Effector memory CD4-positive, alpha-beta T cell (primary cell): ENCODE results near the gene NXN.

Experiments used
- DNase-seq, 3 donors: peaks; one replicate each; pipeline ENCODE4 v3.0.0-alpha.2; 2020
- H3K27ac ChIP-seq: 2 replicates; pipeline ENCODE4 v1.7.0; 2013; ENCODE audit warnings: mild to moderate bottlenecking, low read length, moderate library complexity; ENCODE audit not compliant: insufficient read depth, poor library complexity, severe bottlenecking
- H3K27me3 ChIP-seq: replicated peaks from 2 replicates; pipeline ENCODE4 v1.7.0; 2013; ENCODE audit warnings: mild to moderate bottlenecking, low read length; ENCODE audit not compliant: insufficient read depth, control insufficient read depth, poor library complexity, severe bottlenecking
- H3K36me3 ChIP-seq: 2 replicates; pipeline ENCODE4 v1.7.0; 2013; ENCODE audit warnings: mild to moderate bottlenecking, low read length, moderate library complexity; ENCODE audit not compliant: control insufficient read depth, insufficient read depth
- H3K4me1 ChIP-seq: 2 replicates; pipeline ENCODE4 v1.7.0; 2013; ENCODE audit warnings: low read length, mild to moderate bottlenecking; ENCODE audit not compliant: control insufficient read depth, insufficient read depth, poor library complexity, severe bottlenecking
- H3K4me3 ChIP-seq: 2 replicates; pipeline ENCODE4 v1.7.0; 2013; ENCODE audit warnings: low read length, low read depth, mild to moderate bottlenecking; ENCODE audit not compliant: insufficient read depth, poor library complexity, severe bottlenecking
- H3K9me3 ChIP-seq: 2 replicates; pipeline ENCODE4 v1.7.0; 2013; ENCODE audit warnings: mild to moderate bottlenecking, low read length, moderate library complexity; ENCODE audit not compliant: control insufficient read depth

NXN gene

DNA sequence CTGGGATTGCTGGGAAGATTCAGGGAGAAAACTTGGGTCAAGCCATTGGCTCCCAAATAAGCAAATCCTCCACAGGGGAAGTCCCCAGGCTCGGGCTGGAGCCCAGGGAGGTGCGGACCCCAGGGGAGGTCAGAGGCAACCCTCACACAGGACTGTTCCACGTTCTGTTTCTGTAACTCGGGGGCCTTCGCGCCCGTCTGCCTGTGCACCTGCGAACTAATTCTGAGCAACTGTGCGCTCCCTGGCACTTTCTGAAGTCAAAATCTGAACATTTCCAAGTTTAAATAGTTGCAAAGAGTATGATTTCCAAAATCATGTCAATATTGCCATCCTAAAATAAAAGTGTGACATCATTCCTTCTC is 34.1 kb upstream of the NXN start:
- no peaks in the 10 kb centered on the region for H3K9me3 ChIP-seq
- no peaks in the 10 kb centered on the region for H3K4me1 ChIP-seq
- no peak overlapping the region for H3K27ac ChIP-seq
- no peak for DNase-seq
- no peak overlapping the region for H3K4me3 ChIP-seq
- H3K27me3 ChIP-seq, result no peaks in the 10 kb centered on the region
- H3K36me3 ChIP-seq, result peaks cover 44% of the 10 kb centered on the region

DNA sequence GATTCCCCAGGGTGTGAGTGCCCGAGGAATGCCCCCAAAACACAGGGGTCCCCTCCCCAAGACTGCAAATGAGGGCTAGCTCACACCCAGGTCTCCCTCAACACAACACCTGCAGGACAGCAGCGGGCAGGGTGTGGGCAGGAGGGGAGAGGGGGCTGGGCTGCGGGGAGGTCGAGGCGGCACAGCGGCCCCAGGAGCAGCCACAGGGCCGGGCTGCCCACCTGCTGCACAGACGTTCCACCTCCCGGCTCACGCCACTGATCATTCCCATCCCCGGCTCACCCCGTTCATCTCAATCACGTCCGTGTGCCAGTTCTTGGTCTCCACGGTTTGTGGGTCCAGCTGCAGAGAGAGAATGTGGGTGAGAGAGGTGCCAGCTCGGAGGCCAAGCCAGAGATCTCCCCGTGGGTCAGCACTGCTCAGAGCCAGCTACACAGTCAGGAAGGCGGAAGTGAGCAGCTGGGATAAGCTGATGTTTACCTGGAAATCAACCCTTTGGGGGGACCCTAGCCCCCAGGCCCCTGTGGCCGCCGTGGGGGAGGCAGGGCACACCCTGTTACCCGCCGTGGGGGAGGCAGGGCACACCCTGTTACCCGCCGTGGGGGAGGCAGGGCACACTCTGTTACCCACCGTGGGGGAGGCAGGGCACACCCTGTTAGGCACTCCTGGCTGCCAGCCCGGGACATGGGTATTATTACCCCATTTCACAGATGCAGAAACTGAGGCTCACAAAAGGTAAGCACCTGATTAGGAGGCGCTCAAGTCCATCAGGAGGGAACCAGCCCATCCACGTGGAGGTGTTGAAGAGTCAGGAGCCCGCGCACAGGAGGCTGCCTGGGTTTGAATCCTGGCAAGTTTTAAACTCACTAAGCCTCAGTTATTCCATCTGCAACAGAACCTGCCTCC is 33.5 kb upstream of the NXN start:
- Histone ChIP-seq H3K4me1 (no peaks in the 10 kb centered on the region), H3K4me3 (no peak overlapping the region), H3K36me3 (peaks cover 50% of the 10 kb centered on the region), H3K27ac (no peak overlapping the region), H3K9me3 (no peaks in the 10 kb centered on the region), H3K27me3 (no peaks in the 10 kb centered on the region)
- no peak for DNase-seq

DNA sequence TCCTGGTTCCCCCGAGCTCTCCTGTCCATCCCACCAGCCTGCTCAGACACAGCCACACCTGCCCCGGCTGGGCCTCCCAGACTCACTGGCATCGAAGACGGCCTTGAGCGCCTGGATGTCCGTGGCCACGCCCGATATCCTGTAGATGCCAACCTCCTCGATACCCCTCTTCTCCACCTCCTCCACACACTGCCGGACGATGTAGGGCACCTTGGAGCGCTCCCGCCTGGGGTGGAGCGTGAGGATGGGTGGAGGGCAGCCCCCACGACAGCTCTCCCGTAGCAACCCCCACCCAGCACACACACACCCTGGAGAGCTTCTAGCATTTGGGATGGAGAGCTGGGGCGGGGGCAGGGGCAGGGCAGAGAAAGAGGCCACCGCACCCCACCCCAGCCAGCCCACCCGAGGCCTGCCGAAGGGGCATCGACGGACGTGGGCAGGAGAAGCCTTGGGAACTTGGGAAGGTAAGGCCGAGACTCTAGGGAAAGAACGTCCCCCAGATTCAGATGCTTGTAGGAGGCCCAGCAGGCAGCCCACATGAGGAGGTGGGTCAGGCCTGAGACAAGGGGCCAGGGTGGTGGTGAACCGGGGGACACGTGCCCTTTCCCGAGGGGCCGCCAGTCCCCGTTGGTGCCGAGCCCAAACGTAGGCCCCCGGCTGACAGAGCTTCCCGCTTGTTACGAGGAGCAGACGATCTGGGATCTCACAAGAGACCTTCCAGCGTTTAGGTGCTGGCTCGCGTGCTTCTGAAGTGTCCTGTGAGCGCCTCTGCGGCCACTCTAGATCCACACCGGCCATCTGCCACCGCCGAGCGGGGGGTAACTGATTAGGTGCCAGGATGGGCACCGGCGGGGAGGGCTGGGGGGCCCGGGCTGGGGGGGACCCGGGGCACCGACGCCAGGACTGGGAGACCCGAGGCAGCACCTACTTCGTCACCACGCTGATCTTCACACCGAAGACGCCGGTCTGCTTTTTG is 32.5 kb upstream of the NXN start:
- no peak for DNase-seq
- Histone ChIP-seq H3K27me3 (no peaks in the 10 kb centered on the region), H3K4me3 (no peak overlapping the region), H3K27ac (no peak overlapping the region), H3K36me3 (peaks cover 61% of the 10 kb centered on the region), H3K4me1 (no peaks in the 10 kb centered on the region), H3K9me3 (no peaks in the 10 kb centered on the region)

DNA sequence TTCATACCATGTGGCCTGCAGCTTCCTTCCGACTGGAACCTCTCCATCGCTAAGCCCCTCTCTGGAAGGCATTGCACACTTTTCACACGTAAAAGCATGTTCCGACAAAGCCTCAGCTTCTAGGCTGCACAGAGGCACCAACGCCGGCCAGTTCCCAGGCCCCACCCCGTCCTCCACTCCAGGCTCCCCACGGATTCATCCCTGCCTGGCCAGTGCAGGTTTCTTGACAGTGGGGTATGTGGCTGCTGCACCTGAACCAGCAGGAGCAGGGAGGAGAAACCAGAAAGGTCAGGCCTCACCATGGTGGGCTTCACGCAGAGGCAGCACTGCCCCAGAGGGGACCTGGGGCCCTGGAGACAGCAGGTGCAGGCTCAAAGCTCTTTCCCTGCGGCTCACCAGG is 31.6 kb upstream of the NXN start:
- H3K36me3 ChIP-seq, result peaks cover 64% of the 10 kb centered on the region
- H3K4me3 ChIP-seq, result no peak overlapping the region
- H3K27ac ChIP-seq, result no peak overlapping the region
- no peaks in the 10 kb centered on the region for H3K4me1 ChIP-seq
- H3K27me3 ChIP-seq, result no peaks in the 10 kb centered on the region
- no peaks in the 10 kb centered on the region for H3K9me3 ChIP-seq
- no peak for DNase-seq

DNA sequence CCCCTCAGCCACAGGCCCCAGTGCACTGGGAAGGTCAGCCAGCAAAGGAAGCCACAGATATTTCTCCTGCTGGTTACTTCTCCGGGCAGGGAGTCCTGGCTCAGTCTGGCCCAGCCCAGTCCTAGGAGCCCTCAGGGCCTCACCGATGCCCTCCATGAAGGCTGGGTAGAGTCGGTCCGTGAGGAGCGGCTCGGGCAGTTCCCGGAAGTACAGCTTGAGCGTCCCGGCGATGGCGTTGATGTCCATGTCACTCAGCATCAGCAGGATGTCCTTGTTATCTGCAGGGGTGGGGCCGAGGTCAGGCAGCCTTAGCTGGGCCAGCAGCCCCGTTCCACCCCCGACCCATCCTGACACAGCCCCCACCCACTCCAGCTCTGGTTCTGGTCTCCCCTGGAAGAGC is 31.0 kb upstream of the NXN start:
- Histone ChIP-seq H3K4me3 (no peak overlapping the region), H3K36me3 (peaks cover 70% of the 10 kb centered on the region), H3K4me1 (no peaks in the 10 kb centered on the region), H3K27me3 (no peaks in the 10 kb centered on the region), H3K9me3 (no peaks in the 10 kb centered on the region), H3K27ac (no peak overlapping the region)
- DNase-seq, result no peak

DNA sequence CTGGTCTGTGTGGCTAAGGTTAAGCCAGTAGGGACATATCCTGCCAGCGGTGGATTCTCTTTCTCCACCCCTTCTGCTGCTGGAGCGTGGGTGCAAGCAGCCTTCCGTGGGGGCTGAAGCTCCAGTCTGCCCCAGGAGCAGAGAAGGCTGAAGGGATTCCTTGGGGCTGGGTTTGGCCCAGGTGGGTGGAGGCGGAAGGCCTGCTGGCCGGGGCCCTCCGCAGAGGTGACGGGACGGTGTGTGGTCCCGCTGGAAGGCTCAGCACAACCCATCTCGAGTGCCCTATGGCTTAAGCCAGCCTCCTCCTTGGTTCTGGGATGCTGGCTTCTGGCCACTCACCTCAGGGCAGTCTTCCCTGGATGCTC is 30.5 kb upstream of the NXN start:
- H3K36me3 ChIP-seq, result peaks cover 75% of the 10 kb centered on the region
- H3K4me1 ChIP-seq, result no peaks in the 10 kb centered on the region
- no peak overlapping the region for H3K27ac ChIP-seq
- DNase-seq, result no peak
- H3K9me3 ChIP-seq, result no peaks in the 10 kb centered on the region
- no peak overlapping the region for H3K4me3 ChIP-seq
- no peaks in the 10 kb centered on the region for H3K27me3 ChIP-seq

DNA sequence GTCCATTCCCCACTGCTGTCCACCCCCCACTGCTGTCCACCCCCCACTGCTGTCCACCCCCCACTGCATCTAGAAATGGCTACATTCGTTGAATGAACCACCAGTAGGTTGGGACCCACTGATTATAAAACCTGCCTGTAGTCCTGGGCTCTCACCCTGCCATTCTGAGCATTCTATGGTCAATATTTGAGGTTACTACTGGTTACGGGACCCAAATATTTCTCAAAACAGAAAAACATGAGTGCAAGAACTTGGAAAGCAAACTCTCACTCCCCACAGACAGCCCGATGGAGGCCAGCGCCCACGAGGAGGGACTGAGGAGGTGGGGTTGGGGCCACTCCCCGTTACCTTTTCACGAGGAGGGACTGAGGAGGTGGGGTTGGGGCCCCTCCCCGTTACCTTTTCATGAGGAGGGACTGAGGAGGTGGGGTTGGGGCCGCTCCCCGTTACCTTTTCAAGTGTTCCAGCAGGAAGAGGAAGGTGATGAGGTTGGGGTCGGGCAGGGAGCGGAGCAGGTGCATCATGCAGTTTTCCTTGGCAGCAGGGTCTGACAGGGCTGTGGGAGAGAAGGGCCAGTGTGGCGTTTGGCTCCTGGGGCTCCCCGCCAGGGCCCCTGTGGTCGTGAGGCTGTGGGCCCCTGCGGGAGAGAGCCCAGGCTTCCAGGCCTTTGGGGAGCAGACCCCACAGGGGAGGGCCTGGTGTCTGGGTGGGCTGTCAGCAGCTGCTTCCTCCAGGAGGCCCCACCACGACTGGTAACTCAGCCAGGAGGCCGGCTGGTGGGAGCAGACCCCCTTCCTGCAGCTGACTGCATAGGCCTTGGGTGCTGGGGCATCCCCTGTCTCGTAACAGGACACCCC is 29.9 kb upstream of the NXN start:
- H3K4me3 ChIP-seq, result no peak overlapping the region
- H3K4me1 ChIP-seq, result no peaks in the 10 kb centered on the region
- H3K36me3 ChIP-seq, result peaks cover 76% of the 10 kb centered on the region
- no peak overlapping the region for H3K27ac ChIP-seq
- DNase-seq, result no peak
- H3K27me3 ChIP-seq, result no peaks in the 10 kb centered on the region
- H3K9me3 ChIP-seq, result no peaks in the 10 kb centered on the region

DNA sequence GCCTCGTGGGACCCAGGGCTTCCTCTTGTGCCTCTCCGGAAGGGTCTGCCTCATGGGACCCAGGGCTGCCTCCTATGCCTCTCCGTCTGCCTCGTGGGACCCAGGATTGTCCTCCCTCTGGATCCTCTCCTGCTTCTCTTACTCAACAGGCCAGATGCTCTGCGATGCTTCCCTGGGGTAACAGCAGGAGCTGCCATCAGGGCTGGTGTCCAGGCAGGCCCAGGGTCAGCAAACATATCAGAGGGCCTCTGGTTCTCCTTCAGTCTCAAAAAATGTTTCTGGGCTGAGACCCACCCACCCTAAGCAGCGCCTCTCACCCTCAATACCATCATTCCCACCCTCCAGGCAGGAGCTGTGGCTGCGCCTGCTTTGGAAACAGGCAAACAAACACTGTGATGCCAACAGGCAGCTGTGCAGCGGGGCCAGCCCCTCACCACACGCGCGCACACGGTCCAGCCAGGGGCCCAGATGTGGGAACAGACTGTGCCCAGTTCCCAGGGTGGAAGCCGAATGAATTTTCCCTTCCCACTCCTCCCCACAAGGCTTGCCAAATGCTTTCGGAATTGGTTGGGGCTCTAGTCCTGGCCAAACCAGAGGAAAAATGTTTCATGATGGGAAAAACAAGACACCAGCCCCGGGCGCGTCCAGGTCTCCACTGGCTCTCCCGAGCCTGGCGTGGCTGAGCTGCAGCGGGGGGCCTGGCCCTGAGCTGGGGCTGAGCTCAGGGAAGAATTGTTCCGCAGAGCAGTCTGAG is 28.6 kb upstream of the NXN start:
- Histone ChIP-seq H3K36me3 (peaks cover 84% of the 10 kb centered on the region), H3K27me3 (no peaks in the 10 kb centered on the region), H3K4me1 (no peaks in the 10 kb centered on the region), H3K9me3 (no peaks in the 10 kb centered on the region), H3K4me3 (no peak overlapping the region), H3K27ac (no peak overlapping the region)
- DNase-seq, result no peak

DNA sequence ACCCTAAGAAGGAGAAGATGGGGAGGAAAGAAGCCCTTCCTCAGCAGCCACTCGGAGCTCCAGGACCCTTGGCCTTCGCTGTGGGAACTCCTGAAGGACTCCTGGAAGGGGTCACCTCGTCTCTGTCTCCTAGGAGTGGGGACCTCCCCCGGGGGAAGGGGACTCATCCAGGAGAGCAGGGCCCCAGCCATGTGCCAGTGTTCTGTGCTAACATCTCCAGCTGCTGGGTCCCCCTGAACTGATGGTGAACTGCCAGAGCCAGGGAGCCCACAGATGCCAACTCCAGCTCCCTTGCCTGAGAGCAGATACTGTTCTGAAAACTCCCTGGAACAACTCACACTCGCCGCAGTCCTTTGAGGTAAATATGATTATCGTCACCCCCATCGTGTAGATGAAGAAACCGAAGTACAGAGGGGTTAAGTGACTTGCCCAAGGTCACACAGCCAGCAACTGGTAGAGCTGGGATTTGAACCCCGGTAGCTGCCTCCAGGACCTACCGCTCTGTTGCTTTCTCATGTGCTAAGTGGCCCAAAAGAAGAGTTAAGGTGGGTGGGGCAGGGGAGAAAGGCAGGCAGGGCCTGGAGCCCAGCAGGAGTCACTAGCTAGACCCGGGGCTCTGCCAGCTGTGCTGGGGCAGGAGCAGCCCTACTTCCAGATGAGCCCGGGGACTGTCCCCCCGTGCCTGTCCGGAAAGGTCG is 27.9 kb upstream of the NXN start:
- no peaks in the 10 kb centered on the region for H3K9me3 ChIP-seq
- H3K4me3 ChIP-seq, result no peak overlapping the region
- no peak for DNase-seq
- no peaks in the 10 kb centered on the region for H3K27me3 ChIP-seq
- H3K36me3 ChIP-seq, result peaks cover 82% of the 10 kb centered on the region
- H3K27ac ChIP-seq, result no peak overlapping the region
- no peaks in the 10 kb centered on the region for H3K4me1 ChIP-seq
